K562 (cell line): ENCODE data around the gene TNIK. TPM values are rescaled to one million over a fixed set of nuclear protein-coding genes. Genes with fewer than 3 reads are reported as not detected.

Experiments
- CHD2 ChIP-seq: IDR thresholded peaks from 2 replicates; pipeline ENCODE4 v1.6.1; 2011; ENCODE audit warnings: low read depth, low read length
- CREB3L1 ChIP-seq: fragments of 450-650 bp; IDR thresholded peaks from 2 replicates; pipeline ENCODE4 v1.6.1; 2014; ENCODE audit warnings: low read depth, mild to moderate bottlenecking, moderate library complexity, borderline replicate concordance
- DLX4 ChIP-seq: fragments of 250-450 bp; sonication (Bioruptor Pico); IDR thresholded peaks from 2 replicates; pipeline ENCODE4 v1.6.1; 2021; ENCODE audit warnings: mild to moderate bottlenecking
- FOSL1 ChIP-seq: fragments of 200-800 bp; sonication (Bioruptor generic); conservative IDR thresholded peaks from 2 replicates; pipeline ENCODE4 v1.6.1; 2016; ENCODE audit warnings: missing genetic modification characterization, missing compliant biosample characterization
- FOXA1 ChIP-seq: fragments of 450-650 bp; IDR thresholded peaks from 2 replicates; pipeline ENCODE4 v1.6.1; 2016; ENCODE audit warnings: mild to moderate bottlenecking, borderline replicate concordance
- FOXJ2 ChIP-seq: fragments of 200-800 bp; sonication (Bioruptor generic); IDR thresholded peaks from 2 replicates; pipeline ENCODE4 v1.6.1; 2016; ENCODE audit warnings: missing genetic modification characterization, missing compliant biosample characterization
- FOXP1 ChIP-seq: sonication (generic); formaldehyde crosslinking; IDR thresholded peaks from 2 replicates; pipeline ENCODE4 v1.8.0; 2022; ENCODE audit warnings: mild to moderate bottlenecking, missing genetic modification reagents
- HCFC1 ChIP-seq: IDR thresholded peaks from 2 replicates; pipeline ENCODE4 v1.6.1; 2012; ENCODE audit warnings: low read depth, low read length, improper control_type of control experiment
- HDAC3 ChIP-seq: fragments of 450-650 bp; IDR thresholded peaks from 2 replicates; pipeline ENCODE4 v1.6.1; 2018; ENCODE audit warnings: borderline replicate concordance, mild to moderate bottlenecking, moderate library complexity; ENCODE audit not compliant: partially characterized antibody
- HOMEZ ChIP-seq: fragments of 250-450 bp; sonication (Bioruptor Pico); IDR thresholded peaks from 2 replicates; pipeline ENCODE4 v1.4.0; 2020; ENCODE audit warnings: mild to moderate bottlenecking, moderate library complexity
- KAT8 ChIP-seq: fragments of 450-650 bp; IDR thresholded peaks from 2 replicates; pipeline ENCODE4 v1.6.1; 2016; ENCODE audit warnings: low read depth, mild to moderate bottlenecking
- KLF1 ChIP-seq: fragments of 450-650 bp; IDR thresholded peaks from 2 replicates; pipeline ENCODE4 v1.6.1; 2016; ENCODE audit warnings: missing genetic modification characterization, missing compliant biosample characterization
- NCOA4 ChIP-seq: fragments of 450-650 bp; IDR thresholded peaks from 2 replicates; pipeline ENCODE4 v1.6.1; 2018; ENCODE audit warnings: mild to moderate bottlenecking; ENCODE audit not compliant: partially characterized antibody
- NR2F6 ChIP-seq: fragments of 450-650 bp; formaldehyde crosslinking; IDR thresholded peaks from 2 replicates; pipeline ENCODE4 v1.4.0; 2020; ENCODE audit warnings: mild to moderate bottlenecking
- PREB ChIP-seq: sonication (generic); formaldehyde crosslinking; IDR thresholded peaks from 2 replicates; pipeline ENCODE4 v1.8.1; 2023; ENCODE audit warnings: mild to moderate bottlenecking, missing genetic modification reagents
- RFX5 ChIP-seq: IDR thresholded peaks from 2 replicates; pipeline ENCODE4 v1.6.1; 2011; ENCODE audit warnings: low read depth, mild to moderate bottlenecking, improper control_type of control experiment, low read length
- SREBF1 ChIP-seq: fragments of 150-350 bp; IDR thresholded peaks from 2 replicates; pipeline ENCODE4 v1.6.1; 2014; ENCODE audit warnings: antibody characterized with exemption, low read depth, low read length, borderline replicate concordance
- TBL1XR1 ChIP-seq, 2 experiments: IDR thresholded peaks; 2 replicates each; pipeline ENCODE4 v1.6.1; 2012; ENCODE audit warnings: improper control_type of control experiment in 2 of 2, low read length in 2 of 2, mild to moderate bottlenecking in 1 of 2
- TOE1 ChIP-seq, 2 experiments: fragments of 450-650 bp in 1 of 2; sonication (generic) in 1 of 2; formaldehyde crosslinking in 1 of 2; IDR thresholded peaks; 2 replicates each; pipeline versions ENCODE4 v1.7.1 to v1.8.0; 2016 to 2022; ENCODE audit warnings: borderline replicate concordance in 2 of 2, mild to moderate bottlenecking in 2 of 2, antibody characterized with exemption in 1 of 2, inconsistent platforms in 1 of 2, low read depth in 1 of 2, missing genetic modification reagents in 1 of 2, moderate library complexity in 1 of 2
- ZNF232 ChIP-seq: sonication (generic); formaldehyde crosslinking; IDR thresholded peaks from 2 replicates; pipeline ENCODE4 v1.8.0; 2022; ENCODE audit warnings: mild to moderate bottlenecking, missing genetic modification reagents
- polyA plus RNA-seq, 8 experiments: library from polyadenylated mRNA; depleted of rRNA in 4 of 8; stranded (reverse) in 5 of 8; unstranded in 3 of 8; fragments of >200 nt; fragmentation: Nextera tagmentation in 2 of 8; fragmentation: Illumina TruSeq in 1 of 8; extraction: Ambion mirVana in 2 of 8; extraction: Trizol in 1 of 8; gene quantifications; 2 replicates each; pipeline versions ENCODE4 v1.2.1 to v1.2.3, GENCODE V29; 2011 to 2014; ENCODE audit warnings: inconsistent platforms in 1 of 8, missing spikeins in 1 of 8
- total RNA-seq, 7 experiments: library from RNA; depleted of rRNA in 6 of 7; stranded (reverse); fragments of >200 nt in 6 of 7; fragmentation: Illumina TruSeq in 2 of 7; extraction: Trizol in 2 of 7; gene quantifications; 2 replicates each; pipeline versions ENCODE4 v1.2.1 to v1.2.3, GENCODE V29; 2011 to 2021; ENCODE audit warnings: low replicate concordance in 1 of 7
- TF ChIP-seq, protein P1 (sequence below), 2 experiments: fragments of 450-650 bp; IDR thresholded peaks; 2 replicates each; pipeline ENCODE4 v1.6.1; 2016

The TNIK gene
- total and polyA plus RNA-seq, 9 of the 15 experiments (the other 6 are each of a cell fraction or from before 2014, with no cell fraction given) = 6.6 to 39.0 (median 24.7) TPM

DNA sequence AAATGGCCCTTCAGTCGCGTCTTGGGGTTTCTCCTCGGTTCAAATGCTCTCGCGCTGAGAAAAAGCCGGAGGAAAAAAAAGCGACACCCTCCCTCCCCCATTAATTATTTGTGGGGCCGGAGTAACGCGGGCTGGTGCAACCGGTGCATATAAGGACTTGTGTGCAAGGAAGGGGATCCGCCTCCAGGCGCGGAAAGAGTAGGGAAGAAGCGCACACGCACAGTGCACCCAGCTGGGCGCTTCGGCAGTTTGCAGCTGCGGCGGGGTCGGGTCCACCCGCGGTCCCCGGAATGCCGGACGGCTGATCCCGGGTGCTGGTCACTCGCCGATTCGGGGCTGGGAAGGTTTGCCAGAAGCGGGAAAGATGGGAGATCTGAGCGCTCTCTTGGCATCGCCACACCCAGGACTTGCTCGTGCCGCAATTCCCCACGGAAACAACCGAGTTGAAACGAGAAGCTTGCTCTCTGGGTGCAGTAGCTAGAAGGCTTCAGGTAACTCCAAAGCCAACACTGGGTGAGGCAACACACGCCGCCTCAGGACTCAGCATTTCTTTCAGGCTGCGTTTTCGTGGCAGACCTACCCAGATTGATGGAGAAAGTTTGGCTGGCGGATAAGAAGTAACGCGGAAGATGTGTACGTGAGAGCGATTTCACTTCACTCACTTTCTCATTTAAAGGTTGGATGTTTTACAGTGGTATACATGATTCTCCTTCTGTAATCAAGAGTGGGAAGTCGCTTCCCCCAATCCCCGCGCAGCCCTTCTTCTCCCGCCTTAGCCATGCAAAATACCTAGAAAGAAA lies 720 bp upstream of the TNIK start (continued):
- TF ChIP-seq NR2F6 (CRISPR knock-in tag) = no peak; the same call in 1 of the 2 replicates
- peak; percentile 59; the same call in 1 of the 2 replicates for TF ChIP-seq CREB3L1
- no peak; the same call in 1 of the 2 replicates for TF ChIP-seq TOE1 (IDR thresholded peaks at IDR 0.05; ENCODE audit: borderline replicate concordance)
- no peak for TF ChIP-seq TOE1 (CRISPR knock-in tag; IDR thresholded peaks at IDR 0.05; ENCODE audit: borderline replicate concordance, low read depth)
- TF ChIP-seq KLF1 (tag) = no peak; the same call in 1 of the 2 replicates
- no peak for TF ChIP-seq TBL1XR1 (IDR thresholded peaks at IDR 0.05; ENCODE audit: low read length in 2 of 2)
- peak; percentile 27 for TF ChIP-seq FOSL1
- TF ChIP-seq DLX4 = no peak
- TF ChIP-seq RFX5 = no peak
- no peak for TF ChIP-seq HOMEZ (CRISPR knock-in tag)
- TF ChIP-seq KAT8 = no peak
- TF ChIP-seq FOXJ2 (tag) = 0 out of 2 replicates have a peak, but pooled peaks have one; percentile 11
- peak; percentile 28; the same call in 1 of the 2 replicates for TF ChIP-seq HCFC1
- no peak for TF ChIP-seq ZNF232
- TF ChIP-seq, protein P1, sequence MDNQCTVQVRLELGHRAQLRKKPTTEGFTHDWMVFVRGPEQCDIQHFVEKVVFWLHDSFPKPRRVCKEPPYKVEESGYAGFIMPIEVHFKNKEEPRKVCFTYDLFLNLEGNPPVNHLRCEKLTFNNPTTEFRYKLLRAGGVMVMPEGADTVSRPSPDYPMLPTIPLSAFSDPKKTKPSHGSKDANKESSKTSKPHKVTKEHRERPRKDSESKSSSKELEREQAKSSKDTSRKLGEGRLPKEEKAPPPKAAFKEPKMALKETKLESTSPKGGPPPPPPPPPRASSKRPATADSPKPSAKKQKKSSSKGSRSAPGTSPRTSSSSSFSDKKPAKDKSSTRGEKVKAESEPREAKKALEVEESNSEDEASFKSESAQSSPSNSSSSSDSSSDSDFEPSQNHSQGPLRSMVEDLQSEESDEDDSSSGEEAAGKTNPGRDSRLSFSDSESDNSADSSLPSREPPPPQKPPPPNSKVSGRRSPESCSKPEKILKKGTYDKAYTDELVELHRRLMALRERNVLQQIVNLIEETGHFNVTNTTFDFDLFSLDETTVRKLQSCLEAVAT (IDR thresholded peaks at IDR 0.05) = peak; percentile 17 to 56; a peak in 2 of 4 replicates
- TF ChIP-seq NCOA4 = no peak
- TF ChIP-seq CHD2 = no peak
- TF ChIP-seq FOXP1 (CRISPR knock-in tag) = no peak; the same call in 1 of the 2 replicates
- TF ChIP-seq HDAC3 = peak; percentile 41
- no peak for TF ChIP-seq FOXA1
- no peak for TF ChIP-seq SREBF1
- no peak for TF ChIP-seq PREB (CRISPR knock-in tag)
